OCI-LY7 (cell line): ENCODE measurements around the gene ITGA7. TPM values are rescaled to one million over a fixed set of nuclear protein-coding genes. Genes with fewer than 3 reads are reported as not detected.

Experiments
- Bru-seq: library from RNA; stranded (reverse); fragments of 400-500 nt; gene quantifications from one replicate; lab custom pipeline; 2021; lab: Mats Ljungman, UMichigan
- BruChase-seq, 2 experiments: library from RNA; stranded (reverse); fragments of 400-500 nt; gene quantifications; one replicate each; lab custom pipeline; 2021; lab: Mats Ljungman, UMichigan
- BruUV-seq: library from RNA; stranded (reverse); fragments of 400-500 nt; replicated peaks from 2 replicates; lab custom pipeline; 2021; lab: Mats Ljungman, UMichigan
- CTCF ChIA-PET: fragments of 300-600 bp; sonication (Branson Sonifier 250); formaldehyde crosslinking; loops from one replicate; lab custom pipeline; 2022; ENCODE audit warnings: antibody characterized with exemption; ENCODE audit not compliant: unreplicated experiment; lab: Charles Lee
- POLR2A ChIA-PET: fragments of 300-600 bp; sonication (Branson Sonifier 250); formaldehyde crosslinking; loops from one replicate; lab custom pipeline; 2022; ENCODE audit warnings: antibody characterized with exemption; lab: Charles Lee
- DNase-seq: peaks from one replicate; pipeline ENCODE4 v3.0.0-alpha.2; 2015; ENCODE audit warnings: low spot score
- H2AFZ ChIP-seq: fragments of 200-600 bp; sonication (generic), shearing (Covaris generic); 2 replicates; pipeline ENCODE4 v1.6.1; 2014; ENCODE audit warnings: mild to moderate bottlenecking, antibody characterized with exemption, low read length, moderate library complexity
- H3K27ac ChIP-seq: fragments of 200-600 bp; sonication (generic); 2 replicates; pipeline ENCODE4 v1.5.1; 2014; ENCODE audit warnings: mixed run types, low read depth, mild to moderate bottlenecking, moderate library complexity, low read length, inconsistent platforms; ENCODE audit not compliant: poor library complexity, severe bottlenecking
- H3K36me3 ChIP-seq: fragments of 200-600 bp; sonication (generic); 2 replicates; pipeline ENCODE4 v1.6.1; 2014; ENCODE audit warnings: mild to moderate bottlenecking, antibody characterized with exemption, low read length, moderate library complexity, mixed read lengths; ENCODE audit not compliant: insufficient read depth
- H3K4me1 ChIP-seq: fragments of 200-600 bp; sonication (generic); 2 replicates; pipeline ENCODE4 v1.5.1; 2014; ENCODE audit warnings: mild to moderate bottlenecking, low read length; ENCODE audit not compliant: insufficient read depth, poor library complexity, severe bottlenecking
- H3K4me2 ChIP-seq: fragments of 200-600 bp; sonication (generic); 2 replicates; pipeline ENCODE4 v1.6.1; 2014; ENCODE audit warnings: mild to moderate bottlenecking, low read length
- H3K4me3 ChIP-seq: fragments of 200-600 bp; sonication (generic); 2 replicates; pipeline ENCODE4 v1.5.1; 2014; ENCODE audit warnings: mild to moderate bottlenecking, low read depth, low read length; ENCODE audit not compliant: poor library complexity, severe bottlenecking
- H3K79me2 ChIP-seq: fragments of 200-600 bp; sonication (generic); 2 replicates; pipeline ENCODE4 v1.6.1; 2016; ENCODE audit warnings: low read depth, mild to moderate bottlenecking, low read length, moderate library complexity, mixed read lengths; ENCODE audit not compliant: insufficient read depth
- H3K9me2 ChIP-seq: fragments of 200-600 bp; sonication (generic); 2 replicates; pipeline ENCODE4 v1.6.1; 2016; ENCODE audit warnings: mild to moderate bottlenecking, low read length, mixed read lengths; ENCODE audit not compliant: insufficient read depth
- H3K9me3 ChIP-seq: fragments of 200-600 bp; sonication (generic); 2 replicates; pipeline ENCODE4 v1.6.1; 2014; ENCODE audit warnings: mild to moderate bottlenecking, mixed run types, low read length, mixed read lengths
- H4K20me1 ChIP-seq: fragments of 200-600 bp; sonication (generic); 2 replicates; pipeline ENCODE4 v1.6.1; 2014; ENCODE audit warnings: mild to moderate bottlenecking, antibody characterized with exemption, low read length, moderate library complexity, mixed read lengths; ENCODE audit not compliant: insufficient read depth
- CTCF ChIP-seq: fragments of 200-600 bp; sonication (generic); conservative IDR thresholded peaks from 2 replicates; pipeline ENCODE4 v1.5.1; 2014; ENCODE audit warnings: mild to moderate bottlenecking, antibody characterized with exemption, low read length, moderate library complexity, mixed read lengths
- EZH2phosphoT487 ChIP-seq: fragments of 200-600 bp; sonication (generic); IDR thresholded peaks from 2 replicates; pipeline ENCODE4 v1.6.1; 2018; ENCODE audit warnings: low read depth, borderline replicate concordance, mild to moderate bottlenecking, mixed run types, antibody characterized with exemption, low read length, moderate library complexity, mixed read lengths
- intact Hi-C: fragments of 100-400 bp; cut with micrococcal nuclease; formaldehyde crosslinking; loops from one replicate; pipeline ENCODE4 v1.10.0; 2022; ENCODE audit not compliant: unreplicated experiment
- long read RNA-seq: library from polyadenylated mRNA; stranded (forward); transcript quantifications from one replicate; pipeline ENCODE4 v2.0.0, GENCODE V29; 2022
- total RNA-seq, 2 experiments: library from RNA; depleted of rRNA in 1 of 2; stranded (reverse); fragments of >200 nt in 1 of 2; shearing (Covaris generic) in 1 of 2; gene quantifications; 2 replicates each; pipeline ENCODE4 v1.2.3, GENCODE V29; 2014 to 2022

ITGA7 gene
- total RNA-seq (2014; rRNA removed; shearing (Covaris generic)) (1.5 and 2.3 TPM in 2 replicates), total RNA-seq (2022) (3.3 and 4.0 TPM in 2 replicates), Bru-seq, nascent RNA (percentile 19 among the genes with signal in this experiment), BruChase-seq, experiment 1, labeled RNA remaining after a 6-hour chase (percentile 25 among the genes with signal in this experiment), BruChase-seq, experiment 2, labeled RNA remaining after a 2-hour chase (percentile 24 among the genes with signal in this experiment)
- long read RNA-seq, partial matches to known transcripts, result 1 of 2 reads
- long read RNA-seq, other reads (novel, unspliced or antisense), result 1 of 2 reads

GRCh38 chr12:55707841-55708694, at the start of gene ITGA7:
Gene ITGA7, minus strand, starts transcription at chr12:55707904. Its CDS starts 222 bp downstream, at chr12:55707682.
- DNase-seq, result peak; percentile 19
- CTCF ChIA-PET, result no interaction called here
- intact Hi-C loops, result no loop called here

GRCh38 chr12:55755246-55755645, 47.5 kb upstream of the ITGA7 start:
- Histone ChIP-seq H3K9me3 (no peaks in the 10 kb centered on the region), H3K4me3 (no peak overlapping the region), H4K20me1 (no peaks in the 10 kb centered on the region), H3K27ac (no peak overlapping the region), H3K4me1 (no peaks in the 10 kb centered on the region), H3K9me2 (no peaks in the 10 kb centered on the region), H2AFZ (no peak overlapping the region), H3K4me2 (no peak overlapping the region), H3K79me2 (no peaks in the 10 kb centered on the region), H3K36me3 (peaks cover 100% of the 10 kb centered on the region)
- no TSS peak for BruUV-seq
- DNase-seq, result no peak
- ChIA-PET CTCF (interaction anchor here (2.1 kb wide), 1 partner anchor 11 kb away, joined by 9 read pairs; no protein-coding TSS in a partner anchor), POLR2A (interaction anchor here (0.6 to 1.7 kb wide), 3 partner anchors 11 to 314 kb away, joined by 3 to 6 read pairs (median 4); no protein-coding TSS in a partner anchor)
- intact Hi-C loops, result loop anchor here (5.0 kb wide), 1 partner anchor 37 kb away; no protein-coding TSS in a partner anchor
- no peak for TF ChIP-seq EZH2phosphoT487
- TF ChIP-seq CTCF, result no peak

More at GRCh38 chr12:55707841-55708694, at the start of gene ITGA7:
- Histone ChIP-seq H3K79me2 (no peaks in the 10 kb centered on the region), H3K4me3 (peak within 1 kb of the TSS; percentile 64), H3K4me2 (peak within 1 kb of the TSS; percentile 62), H3K27ac (no peak within 1 kb of the TSS), H3K9me3 (no peaks in the 10 kb centered on the region), H2AFZ (peak within 1 kb of the TSS; percentile 23; the same call in 1 of the 2 replicates), H3K9me2 (no peaks in the 10 kb centered on the region), H4K20me1 (no peaks in the 10 kb centered on the region), H3K4me1 (peaks cover 19% of the 10 kb centered on the region), H3K36me3 (no peaks in the 10 kb centered on the region)
- POLR2A ChIA-PET, result no interaction called here
- TF ChIP-seq EZH2phosphoT487 (no peak), CTCF (no peak)
- BruUV-seq, result no TSS peak
